SHP77 (cell line): ENCODE results near the gene BFAR.
"Not testable (repeated sequence)": the region's sequence is repeated elsewhere in the genome, so short reads cannot be mapped to it uniquely, and the experiment has no call there.

Experiments used
- DNase-seq, 2 experiments: peaks; one replicate each; lab custom pipeline; 2025; lab: John Stamatoyannopoulos, UW

The BFAR gene

GRCh38 chr16:14694129-14694528, 61.4 kb downstream of the BFAR start, which contains the start of gene PLA2G10:
TSS of gene PLA2G10 (minus strand) at chr16:14694308. CDS start at chr16:14694229, 79 bp downstream.
- DNase-seq, result not testable (repeated sequence)

- DNase-seq, result not testable (repeated sequence)
Measured at GRCh38 chr16:14701859-14702258, 69.1 kb downstream of the BFAR start.

- not testable (repeated sequence) for DNase-seq
Measured at GRCh38 chr16:14702672-14703071, 69.9 kb downstream of the BFAR start.

GRCh38 chr16:14703156-14704011, 70.6 kb downstream of the BFAR start, which contains the start of gene NPIPA3:
TSS of gene NPIPA3 (plus strand) at chr16:14703411. CDS start at chr16:14708944, 5,533 bp downstream.
- DNase-seq, result not testable (repeated sequence)
